ENCODE results near the gene ADAM12. TPM values are rescaled to one million over a fixed set of nuclear protein-coding genes. Genes with fewer than 3 reads are reported as not detected.

Gene ADAM12
- polyA plus RNA-seq, 3 donors, result 0.05 TPM; not detected in 2

DNA sequence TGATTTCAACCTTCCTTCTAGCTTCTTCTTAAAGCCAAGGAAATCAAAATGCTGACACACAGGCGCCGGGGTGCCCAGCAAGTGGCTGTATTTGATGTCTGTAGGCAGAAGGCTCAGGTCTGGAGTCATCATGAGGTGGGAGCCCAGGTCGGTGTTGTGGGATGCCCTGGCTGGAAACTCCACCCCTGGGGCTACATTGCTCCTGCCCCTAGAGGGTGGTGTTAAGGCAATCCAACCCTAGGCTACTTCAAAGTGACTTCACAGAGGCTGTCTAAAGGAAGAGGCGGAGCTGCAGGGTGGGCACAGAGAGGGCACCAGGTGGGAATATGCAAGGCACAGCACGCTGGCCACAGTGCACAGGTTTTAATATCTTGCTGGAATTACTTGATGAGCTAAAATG lies 200.9 kb downstream of the ADAM12 start:
- H3K9me3 Mint-ChIP-seq, result peaks cover 3 to 14% (median 9%) of the 10 kb centered on the region in 7 donors
- no peaks in the 10 kb centered on the region for H3K4me1 ChIP-seq (ENCODE audit: control insufficient read depth in 1 of 2, insufficient read depth in 2 of 2, low read length in 2 of 2)
- intact Hi-C loops (cut with micrococcal nuclease), result no loop called here
- H3K27me3 Mint-ChIP-seq (ENCODE audit: low read depth in 3 of 3), result peaks cover 10 to 14% (median 14%) of the 10 kb centered on the region in 3 donors
- no peaks in the 10 kb centered on the region for H4K20me1 ChIP-seq (ENCODE audit: insufficient read depth, low read length)
- H3K36me3 Mint-ChIP-seq, result no peaks in the 10 kb centered on the region
- no peak overlapping the region for H3K27ac Mint-ChIP-seq
- TF ChIP-seq, protein P1, sequence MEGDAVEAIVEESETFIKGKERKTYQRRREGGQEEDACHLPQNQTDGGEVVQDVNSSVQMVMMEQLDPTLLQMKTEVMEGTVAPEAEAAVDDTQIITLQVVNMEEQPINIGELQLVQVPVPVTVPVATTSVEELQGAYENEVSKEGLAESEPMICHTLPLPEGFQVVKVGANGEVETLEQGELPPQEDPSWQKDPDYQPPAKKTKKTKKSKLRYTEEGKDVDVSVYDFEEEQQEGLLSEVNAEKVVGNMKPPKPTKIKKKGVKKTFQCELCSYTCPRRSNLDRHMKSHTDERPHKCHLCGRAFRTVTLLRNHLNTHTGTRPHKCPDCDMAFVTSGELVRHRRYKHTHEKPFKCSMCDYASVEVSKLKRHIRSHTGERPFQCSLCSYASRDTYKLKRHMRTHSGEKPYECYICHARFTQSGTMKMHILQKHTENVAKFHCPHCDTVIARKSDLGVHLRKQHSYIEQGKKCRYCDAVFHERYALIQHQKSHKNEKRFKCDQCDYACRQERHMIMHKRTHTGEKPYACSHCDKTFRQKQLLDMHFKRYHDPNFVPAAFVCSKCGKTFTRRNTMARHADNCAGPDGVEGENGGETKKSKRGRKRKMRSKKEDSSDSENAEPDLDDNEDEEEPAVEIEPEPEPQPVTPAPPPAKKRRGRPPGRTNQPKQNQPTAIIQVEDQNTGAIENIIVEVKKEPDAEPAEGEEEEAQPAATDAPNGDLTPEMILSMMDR (IDR thresholded peaks at IDR 0.05), result no peak
- 74% methylated on average over 3 of the region's 5 CpGs for WGBS (ENCODE audit: insufficient coverage)
- no peak overlapping the region for H3K9ac ChIP-seq (ENCODE audit: insufficient read depth, low read length, poor library complexity, severe bottlenecking)
- H3K4me2 ChIP-seq (replicated peaks; ENCODE audit: extremely low read depth, low read length, poor library complexity, severe bottlenecking), result no peak overlapping the region
- no peak overlapping the region for H2AFZ ChIP-seq (ENCODE audit: insufficient read depth, low read depth, low read length, poor library complexity, severe bottlenecking)
- no peaks in the 10 kb centered on the region for H3K27me3 ChIP-seq (ENCODE audit: control insufficient read depth in 2 of 2, insufficient read depth in 2 of 2, low read length in 2 of 2)
- H3K36me3 ChIP-seq (replicated peaks in 1 of 2; ENCODE audit: control insufficient read depth in 1 of 2, insufficient read depth in 2 of 2, low read length in 2 of 2), result no peaks in the 10 kb centered on the region
- no peak overlapping the region for H3K4me3 Mint-ChIP-seq
- no peak for DNase-seq
- no peak overlapping the region for H3K27ac ChIP-seq (ENCODE audit: low read depth in 1 of 2, low read length in 2 of 2)
- no peaks in the 10 kb centered on the region for H3K4me1 Mint-ChIP-seq
- no peaks in the 10 kb centered on the region for H3K79me2 ChIP-seq (ENCODE audit: insufficient read depth, low read length)
- no peaks in the 10 kb centered on the region for H3K9me3 ChIP-seq (replicated peaks in 1 of 2; ENCODE audit: control insufficient read depth in 1 of 2, insufficient read depth in 1 of 2, low read length in 2 of 2)
- no peak overlapping the region for H3K4me3 ChIP-seq (replicated peaks in 1 of 3; ENCODE audit: low read depth in 2 of 3, low read length in 3 of 3)

DNA sequence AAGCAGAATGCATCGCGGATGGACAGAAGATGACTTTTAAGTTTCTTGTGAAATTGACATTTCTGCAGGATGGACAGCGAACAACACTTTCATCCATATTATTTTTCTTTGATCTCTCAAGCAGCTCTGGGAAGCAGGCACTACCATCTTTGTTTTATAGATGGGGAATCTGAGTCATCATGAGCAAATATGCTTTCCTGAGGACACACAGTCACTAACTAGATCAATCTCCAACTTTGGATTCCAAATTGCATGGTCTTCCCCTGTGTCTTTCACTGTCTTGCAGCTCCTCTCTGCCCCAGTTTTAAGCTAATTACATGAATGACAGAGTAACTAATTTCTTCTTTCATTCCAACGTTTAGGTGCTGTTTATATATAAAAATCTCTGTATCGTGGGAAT lies 201.5 kb downstream of the ADAM12 start:
- Histone ChIP-seq H3K9ac (ENCODE audit: insufficient read depth, low read length, poor library complexity, severe bottlenecking) (no peak overlapping the region), H3K9me3 (replicated peaks in 1 of 2; ENCODE audit: control insufficient read depth in 1 of 2, insufficient read depth in 1 of 2, low read length in 2 of 2) (no peaks in the 10 kb centered on the region), H3K27me3 (ENCODE audit: control insufficient read depth in 2 of 2, insufficient read depth in 2 of 2, low read length in 2 of 2) (no peaks in the 10 kb centered on the region), H3K79me2 (ENCODE audit: insufficient read depth, low read length) (no peaks in the 10 kb centered on the region), H4K20me1 (ENCODE audit: insufficient read depth, low read length) (no peaks in the 10 kb centered on the region), H3K36me3 (replicated peaks in 1 of 2; ENCODE audit: control insufficient read depth in 1 of 2, insufficient read depth in 2 of 2, low read length in 2 of 2) (no peaks in the 10 kb centered on the region), H3K4me3 (replicated peaks in 1 of 3; ENCODE audit: low read depth in 2 of 3, low read length in 3 of 3) (no peak overlapping the region), H3K4me2 (replicated peaks; ENCODE audit: extremely low read depth, low read length, poor library complexity, severe bottlenecking) (no peak overlapping the region), H3K4me1 (ENCODE audit: control insufficient read depth in 1 of 2, insufficient read depth in 2 of 2, low read length in 2 of 2) (no peaks in the 10 kb centered on the region), H3K27ac (ENCODE audit: low read depth in 1 of 2, low read length in 2 of 2) (no peak overlapping the region), H2AFZ (ENCODE audit: insufficient read depth, low read depth, low read length, poor library complexity, severe bottlenecking) (no peak overlapping the region)
- Mint-ChIP-seq H3K9me3 (peaks cover 2 to 12% (median 6%) of the 10 kb centered on the region in 7 donors), H3K4me3 (no peak overlapping the region), H3K4me1 (no peaks in the 10 kb centered on the region), H3K36me3 (no peaks in the 10 kb centered on the region), H3K27me3 (ENCODE audit: low read depth in 3 of 3) (peaks cover 10 to 15% (median 14%) of the 10 kb centered on the region in 3 donors), H3K27ac (no peak overlapping the region)
- WGBS (ENCODE audit: insufficient coverage), result no CpG with 5 or more reads among the region's 5 CpGs
- DNase-seq, result no peak
- intact Hi-C loops (cut with micrococcal nuclease), result no loop called here
- TF ChIP-seq, protein P1 (IDR thresholded peaks at IDR 0.05), result no peak
